ENCODE data around the gene FAM151A. TPM values are rescaled to one million over a fixed set of nuclear protein-coding genes. Genes with fewer than 3 reads are reported as not detected.
"Not testable (repeated sequence)": the region's sequence is repeated elsewhere in the genome, so short reads cannot be mapped to it uniquely, and the experiment has no call there.

Gene FAM151A
- total RNA-seq, 1 experiment from 2014 or later, result not detected

DNA sequence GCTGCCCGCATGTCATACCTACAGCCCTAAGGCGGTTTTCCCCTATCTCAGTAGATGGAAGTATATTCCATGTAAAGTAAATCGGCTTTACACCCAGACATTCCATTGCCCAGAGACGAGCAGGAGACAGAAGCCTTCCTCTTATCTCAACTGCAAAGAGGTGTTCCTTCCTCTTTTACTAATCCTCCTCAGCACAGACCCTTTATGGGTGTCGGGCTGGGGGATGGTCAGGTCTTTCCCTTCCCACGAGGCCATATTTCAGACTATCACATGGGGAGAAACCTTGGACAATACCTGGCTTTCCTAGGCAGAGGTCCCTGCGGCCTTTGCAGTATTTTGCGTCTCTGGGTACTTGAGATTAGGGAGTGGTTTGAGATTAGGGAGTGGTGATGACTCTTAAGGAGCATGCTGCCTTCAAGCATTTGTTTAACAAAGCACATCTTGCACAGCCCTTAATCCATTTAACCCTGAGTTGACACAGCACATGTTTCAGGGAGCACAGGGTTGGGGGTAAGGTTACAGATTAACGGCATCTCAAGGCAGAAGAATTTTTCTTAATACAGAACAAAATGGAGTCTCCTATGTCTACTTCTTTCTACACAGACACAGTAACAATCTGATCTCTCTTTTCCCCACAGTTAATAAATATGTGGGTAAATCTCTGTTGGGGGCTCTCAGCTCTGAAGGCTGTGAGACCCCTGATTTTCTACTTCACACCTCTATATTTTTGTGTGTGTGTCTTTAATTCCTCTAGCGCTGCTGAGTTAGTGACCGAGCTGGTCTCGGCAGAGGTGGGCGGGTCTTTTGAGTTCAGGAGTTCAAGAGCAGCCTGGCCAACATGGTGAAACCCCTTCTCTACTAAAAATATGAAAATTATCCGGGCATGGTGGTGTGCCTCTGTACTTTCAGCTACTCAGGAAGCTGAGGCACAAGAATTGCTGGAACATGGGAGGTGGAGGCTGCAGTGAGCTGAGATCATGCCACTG, 13.4 kb upstream of the FAM151A start:
- not testable (repeated sequence) for DNase-seq (ENCODE audit: low read depth)

DNA sequence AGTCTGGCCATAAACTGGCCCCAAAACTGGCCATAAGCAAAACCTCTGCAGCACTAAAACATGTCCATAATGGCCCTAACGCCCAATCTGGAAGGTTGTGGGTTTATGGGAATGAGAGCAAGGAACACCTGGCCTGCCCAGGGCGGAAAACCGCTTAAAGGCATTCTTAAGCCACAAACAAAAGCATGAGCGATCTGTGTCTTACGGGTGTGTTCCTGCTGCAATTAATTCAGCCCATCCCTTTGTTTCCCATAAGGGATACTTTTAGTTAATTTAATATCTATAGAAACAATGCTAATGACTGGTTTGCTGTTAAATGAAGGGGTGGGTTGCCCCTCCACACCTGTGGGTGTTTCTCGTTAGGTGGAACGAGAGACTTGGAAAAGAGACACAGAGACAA, 12.5 kb upstream of the FAM151A start:
- DNase-seq (ENCODE audit: low read depth), result not testable (repeated sequence)

DNA sequence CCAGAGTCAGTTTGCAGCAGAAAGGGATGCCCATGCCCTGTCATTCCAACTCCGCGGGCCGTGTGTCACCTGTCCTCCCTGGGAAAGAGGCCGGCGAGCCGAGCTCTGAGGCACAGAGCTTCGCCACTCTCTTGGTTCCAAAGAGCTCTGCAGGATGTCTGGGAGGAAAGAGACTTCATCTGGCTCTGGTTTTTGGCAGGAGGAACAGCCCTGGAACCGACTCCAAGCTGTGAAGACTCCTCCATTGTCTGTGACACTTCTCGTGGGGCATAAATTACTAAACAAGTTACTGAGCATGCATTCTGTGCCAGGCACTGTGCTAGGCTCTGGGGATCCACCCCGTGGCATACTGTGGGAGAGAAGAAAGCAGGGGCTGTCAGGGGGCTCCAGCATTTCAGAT, 3.9 kb upstream of the FAM151A start:
- DNase-seq (ENCODE audit: low read depth), result no peak

DNA sequence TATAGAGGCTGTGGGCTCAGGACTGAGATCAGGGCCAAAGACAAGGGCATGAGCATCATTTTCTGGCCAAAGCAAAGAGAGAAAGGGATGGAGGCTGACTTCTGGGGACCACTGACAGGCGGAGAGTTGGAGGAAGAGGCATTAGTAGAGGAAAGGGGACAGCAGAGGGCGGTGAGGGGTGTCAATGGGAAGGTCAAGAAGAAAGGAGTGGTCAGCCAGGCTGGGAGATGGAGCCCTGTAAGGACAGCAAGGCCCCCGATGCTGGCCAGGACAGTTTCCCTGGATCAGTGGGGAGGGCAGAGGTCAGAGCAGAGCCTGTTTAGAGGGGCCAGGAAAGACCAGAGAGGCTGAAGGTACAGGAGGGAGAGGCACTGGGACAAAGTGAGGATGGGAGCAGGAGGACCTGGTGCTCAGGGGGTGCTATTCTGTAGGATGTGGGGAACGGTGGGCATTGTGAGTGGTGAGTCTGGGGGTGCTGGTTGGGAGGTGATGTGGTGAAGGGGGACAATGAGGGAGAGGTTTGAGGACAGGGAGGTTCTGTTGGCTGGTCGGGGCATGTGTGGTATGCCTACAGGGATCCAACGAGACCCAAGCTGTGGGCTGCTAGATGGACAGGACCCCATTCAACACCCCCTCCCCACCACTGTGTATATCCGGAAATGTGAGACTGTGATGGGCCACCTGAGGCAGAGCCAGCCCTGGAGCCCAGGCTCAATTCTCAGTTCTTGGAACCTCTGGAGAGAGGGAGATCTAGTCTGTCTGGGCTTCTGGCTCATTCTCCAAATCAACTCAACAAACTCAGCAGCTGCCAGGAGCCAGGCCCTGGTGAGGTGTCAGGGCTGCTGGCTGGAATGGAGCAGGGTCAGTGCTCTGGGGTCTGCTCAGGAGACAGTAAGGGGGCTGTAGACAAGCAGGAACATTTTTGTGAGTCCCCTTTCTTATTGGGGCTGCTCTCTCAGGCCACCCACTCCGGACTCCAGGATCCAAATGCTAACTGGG, 1.4 kb upstream of the FAM151A start:
- DNase-seq (ENCODE audit: low read depth), result no peak

DNA sequence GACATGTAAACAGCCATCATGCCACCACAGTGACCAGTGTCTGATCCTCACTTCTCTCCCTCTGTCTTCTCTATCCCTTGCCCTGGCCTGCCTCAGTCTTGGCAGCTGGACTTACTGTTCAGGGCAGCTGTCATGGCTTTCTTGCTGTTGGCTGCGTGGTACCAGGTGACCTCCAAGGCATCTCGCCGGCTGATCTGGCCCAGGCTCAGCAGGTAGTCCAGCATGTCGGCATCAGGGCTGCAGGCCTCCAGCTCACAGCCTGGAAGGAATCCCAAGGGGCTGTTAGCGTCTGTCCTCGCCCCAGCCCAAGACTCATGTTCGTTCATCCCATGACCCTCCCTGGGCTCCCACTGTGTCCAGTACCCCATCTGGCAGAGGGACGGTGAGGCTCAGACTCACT, 3.6 kb downstream of the FAM151A start:
- DNase-seq (ENCODE audit: low read depth), result no peak

DNA sequence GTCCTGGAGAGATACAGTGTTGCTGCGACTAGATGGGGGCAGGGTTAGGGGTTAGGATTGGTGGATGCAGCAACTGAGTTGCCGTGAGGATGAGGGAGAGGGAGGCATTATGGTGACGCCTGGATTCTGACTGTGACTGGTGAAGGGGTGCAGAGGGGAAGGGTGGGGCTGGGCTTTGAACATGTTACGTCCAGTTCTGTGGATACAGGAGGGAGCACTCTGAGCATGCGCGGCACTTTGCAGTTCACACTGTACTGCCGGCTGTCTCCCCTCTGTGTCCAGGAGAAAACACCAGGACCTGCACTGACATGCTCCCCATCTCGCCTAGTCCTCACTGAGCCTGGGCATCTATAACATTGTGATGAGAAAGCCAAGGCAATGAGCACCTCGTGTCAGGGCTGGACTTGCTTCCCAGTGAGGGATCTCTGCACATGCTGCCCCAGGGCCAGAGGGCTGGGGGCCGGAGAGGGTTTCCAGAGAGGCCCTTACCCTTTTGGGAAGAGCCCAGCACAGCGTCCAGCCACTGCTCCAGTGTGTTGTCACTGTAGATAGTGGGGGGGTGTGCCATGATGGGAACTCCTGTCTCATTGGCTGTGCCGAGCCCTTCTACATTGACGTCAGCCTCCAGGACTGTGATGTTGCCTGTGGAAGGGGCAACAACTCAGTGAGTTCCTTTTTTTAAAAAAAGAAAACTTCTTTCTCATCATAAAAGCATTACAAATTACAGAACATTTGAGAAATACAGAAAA, 7.6 kb downstream of the FAM151A start:
- no peak for DNase-seq (ENCODE audit: low read depth)

DNA sequence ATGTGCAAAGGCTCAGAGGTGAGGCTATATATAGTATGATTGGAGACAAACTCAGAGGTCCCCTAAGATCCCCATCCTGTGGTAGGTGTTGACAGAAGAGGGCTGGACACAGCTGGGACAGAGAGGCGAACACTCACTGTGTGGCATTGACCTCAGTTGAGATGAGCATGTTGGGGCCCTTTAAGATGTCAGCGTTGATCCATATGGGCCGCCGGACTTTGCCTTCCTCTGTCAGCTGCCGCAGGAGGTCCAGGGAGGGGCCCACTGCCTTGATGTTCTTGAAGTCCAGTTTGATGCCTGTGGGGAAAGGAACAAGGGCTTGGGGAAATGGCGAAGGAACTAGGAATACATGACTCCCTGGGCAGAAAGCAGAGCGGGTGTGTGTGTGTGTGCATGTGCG, 8.8 kb downstream of the FAM151A start:
- DNase-seq (ENCODE audit: low read depth), result no peak

DNA sequence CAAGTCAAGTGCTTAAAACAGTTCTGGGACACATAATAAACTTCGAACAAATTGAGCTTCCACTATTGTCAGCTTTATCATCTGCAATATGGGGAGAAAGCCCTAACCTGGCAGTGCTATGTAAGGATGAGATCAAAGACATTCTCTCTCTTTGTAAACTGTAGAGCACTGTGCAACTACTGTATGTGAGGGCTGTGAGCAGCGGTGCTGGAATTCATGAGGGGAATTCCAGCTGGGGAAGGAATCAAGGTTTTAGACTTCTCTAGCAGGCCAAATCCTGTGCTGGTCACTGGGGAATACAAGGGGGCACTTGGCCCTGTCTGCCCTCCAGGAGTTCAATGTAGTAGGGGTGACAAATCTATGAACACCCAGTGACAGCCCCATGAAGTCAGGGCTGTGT, 9.3 kb downstream of the FAM151A start:
- no peak for DNase-seq (ENCODE audit: low read depth)

DNA sequence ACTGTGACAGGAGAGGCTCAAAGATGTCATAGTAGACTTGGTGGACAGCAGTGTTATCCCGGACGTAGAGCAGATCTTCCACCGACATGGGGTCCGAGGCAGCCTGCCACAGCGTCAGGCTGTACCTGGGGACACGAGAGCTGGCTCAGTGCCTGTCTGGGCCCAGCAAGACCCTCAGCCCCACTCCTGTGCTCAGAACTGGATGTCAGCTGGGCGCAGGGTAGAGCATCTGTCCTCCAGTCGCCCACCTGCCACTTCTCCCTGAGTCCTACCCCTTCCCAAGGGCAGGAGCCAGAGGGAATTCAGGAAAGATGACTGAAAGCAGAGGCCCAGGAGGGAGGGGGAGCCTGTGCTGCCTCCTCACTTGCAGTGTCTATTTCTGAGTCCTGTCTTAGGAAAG, 11.7 kb downstream of the FAM151A start:
- DNase-seq (ENCODE audit: low read depth), result no peak

DNA sequence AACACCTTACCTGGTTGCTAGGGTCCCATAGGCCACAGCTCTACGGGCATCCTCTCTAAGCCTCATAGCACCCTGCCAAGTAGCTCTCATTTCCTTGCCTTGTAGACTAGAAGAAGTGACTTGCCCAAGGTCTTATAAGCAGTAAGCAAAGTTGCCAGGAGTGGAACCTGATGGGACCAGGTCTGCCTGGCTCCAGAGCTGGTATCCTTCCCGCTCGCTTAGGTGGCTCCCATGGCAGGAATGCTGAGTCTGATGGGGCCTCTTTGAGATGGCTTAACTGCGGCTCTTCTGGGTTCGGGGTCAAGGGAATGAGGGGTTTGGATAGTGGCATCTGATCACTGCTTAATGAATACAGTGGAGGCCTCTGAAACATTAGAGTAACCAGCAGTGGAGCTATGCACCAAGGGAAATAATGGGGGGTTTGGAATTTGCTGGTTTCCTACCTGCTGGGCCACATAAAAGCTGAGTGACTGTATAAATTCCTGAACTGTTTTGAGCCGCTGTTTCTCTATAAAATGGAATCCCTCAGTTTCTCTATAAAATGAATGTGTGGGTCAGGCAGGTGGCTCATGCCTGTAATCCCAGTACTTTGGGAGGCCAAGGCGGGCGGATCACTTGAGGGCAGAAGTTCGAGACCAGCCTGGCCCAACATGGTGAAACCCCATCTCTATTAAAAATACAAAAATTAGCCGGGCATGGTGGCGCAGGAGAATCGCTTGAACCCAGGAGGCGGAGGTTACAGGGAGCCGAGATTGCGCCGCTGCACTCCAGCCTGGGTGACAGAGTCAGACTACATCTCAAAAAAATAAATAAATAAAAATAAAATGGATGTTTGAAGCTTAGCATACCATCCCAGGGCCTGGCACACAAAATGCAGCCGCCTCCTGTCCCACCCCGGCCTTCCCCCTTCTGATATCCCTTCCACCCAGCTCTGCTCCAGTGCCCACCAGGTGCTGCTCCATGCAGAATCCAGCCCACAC, 12.4 kb downstream of the FAM151A start:
- no peak for DNase-seq (ENCODE audit: low read depth)

DNA sequence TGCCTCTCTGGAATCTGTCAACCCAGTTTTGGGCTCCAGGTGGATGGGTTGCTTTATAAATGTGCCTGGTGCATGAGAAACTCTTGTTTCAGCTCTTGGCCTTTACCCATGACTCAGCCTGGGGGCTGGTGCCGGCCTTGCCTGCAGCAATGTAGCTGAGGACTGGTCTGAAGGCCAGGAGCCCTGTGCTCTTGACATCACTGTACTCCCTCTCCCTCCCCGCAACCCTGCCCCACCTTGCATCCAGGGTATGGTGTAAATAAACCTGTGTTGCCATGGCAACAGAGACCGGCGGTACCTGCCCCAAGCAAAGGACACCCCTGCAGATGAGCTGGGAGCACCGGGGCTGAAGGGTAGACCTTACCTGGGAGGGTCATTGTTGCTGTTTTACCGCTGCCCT, 13.3 kb downstream of the FAM151A start:
- DNase-seq (ENCODE audit: low read depth), result no peak

DNA sequence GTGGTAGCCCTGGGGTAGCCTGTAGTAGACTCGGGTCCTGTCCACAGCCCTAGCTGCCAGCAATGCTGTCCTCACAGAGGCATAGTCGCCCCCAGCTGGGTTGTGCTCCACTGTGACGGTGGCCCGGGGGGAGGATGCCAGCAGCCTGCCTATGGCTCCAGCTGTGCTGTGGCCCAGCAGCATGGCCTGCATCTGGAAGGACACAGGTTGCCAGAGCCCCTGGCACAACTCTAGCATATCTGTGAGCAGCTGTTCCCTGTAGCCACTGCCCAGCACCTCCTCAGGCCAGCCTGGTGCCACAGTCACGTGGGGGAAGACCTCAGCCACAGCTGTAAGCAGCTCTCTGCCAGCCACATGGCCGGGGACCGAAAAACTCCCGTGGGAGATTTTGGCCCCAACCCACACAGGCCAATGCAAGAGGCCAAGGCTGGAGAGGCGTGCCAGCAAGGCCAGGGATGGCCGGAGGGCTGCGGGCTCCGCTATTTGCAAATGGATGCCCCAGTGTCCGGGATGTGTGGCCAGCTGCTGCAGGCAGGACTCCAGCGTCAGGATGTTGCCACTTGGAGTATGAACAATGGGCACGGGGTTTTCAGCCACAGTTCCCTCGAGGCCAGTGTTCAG, 13.9 kb downstream of the FAM151A start:
- DNase-seq (ENCODE audit: low read depth), result no peak

DNA sequence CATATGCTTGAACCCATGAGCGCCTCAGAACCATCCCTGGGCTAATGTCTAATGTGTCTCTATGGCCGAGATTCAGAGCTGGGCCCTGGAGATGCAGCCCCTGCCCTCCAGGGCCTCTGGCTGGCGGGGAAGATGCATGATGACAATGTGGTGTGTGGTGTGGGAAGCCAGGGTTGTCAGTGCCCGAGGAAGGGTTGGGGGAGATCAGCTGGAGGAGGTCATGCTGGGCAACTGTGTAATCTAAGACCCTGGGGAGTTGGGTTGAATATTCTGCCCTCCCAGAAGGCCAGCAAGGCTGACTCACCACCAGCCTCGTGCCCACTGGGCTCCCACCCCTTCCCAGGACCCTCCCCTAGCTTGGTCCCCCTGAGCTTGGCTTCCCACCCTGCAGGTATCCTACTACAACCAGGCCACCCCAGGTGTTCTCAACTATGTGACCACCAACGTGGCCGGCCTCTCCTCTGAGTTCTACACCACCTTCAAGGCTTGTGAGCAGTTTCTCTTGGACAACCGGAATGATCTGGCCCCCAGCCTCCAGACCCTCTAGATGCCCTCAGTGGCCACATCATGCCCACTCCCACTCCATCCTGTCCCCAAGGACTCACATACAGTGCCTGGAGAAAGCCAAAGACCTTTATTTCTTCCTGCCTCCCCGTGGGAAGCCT, 14.6 kb downstream of the FAM151A start:
- DNase-seq (ENCODE audit: low read depth), result no peak

DNA sequence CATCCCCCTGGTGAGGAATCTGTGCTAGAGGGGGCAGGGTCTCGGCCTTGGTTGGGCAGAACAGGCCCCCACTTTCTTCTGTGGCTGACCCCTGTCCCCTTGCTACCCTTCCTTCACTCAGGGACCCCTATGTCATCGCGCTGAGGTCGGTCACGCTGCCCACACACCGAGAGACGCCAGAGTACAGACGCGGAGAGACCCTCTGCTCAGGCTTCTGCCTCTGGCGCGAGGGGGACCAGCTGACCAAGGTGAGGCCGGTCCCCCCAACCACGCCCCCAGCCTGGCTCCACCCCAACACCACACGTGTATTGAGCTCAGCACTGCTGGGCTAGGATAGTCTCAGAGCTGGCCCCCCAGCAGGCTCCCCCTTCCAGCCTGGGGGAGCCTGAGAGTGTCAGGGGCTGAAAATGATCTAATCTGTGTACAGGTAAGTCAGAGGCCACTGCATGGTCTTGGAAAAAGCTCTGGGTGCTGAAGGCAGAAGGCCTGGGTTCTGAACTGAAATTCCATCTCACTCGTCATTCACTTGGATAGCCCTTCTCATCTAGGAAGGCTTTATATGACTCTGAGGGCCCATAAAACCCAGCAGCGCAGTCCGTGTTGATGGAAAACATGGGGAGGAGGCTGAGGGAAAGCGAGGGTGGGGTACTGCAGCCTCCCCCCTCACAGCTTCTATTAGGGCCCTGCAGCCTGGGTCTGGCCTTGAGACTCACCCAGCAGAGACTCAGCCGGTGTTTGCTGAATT, 15.3 kb downstream of the FAM151A start:
- DNase-seq (ENCODE audit: low read depth), result no peak

DNA sequence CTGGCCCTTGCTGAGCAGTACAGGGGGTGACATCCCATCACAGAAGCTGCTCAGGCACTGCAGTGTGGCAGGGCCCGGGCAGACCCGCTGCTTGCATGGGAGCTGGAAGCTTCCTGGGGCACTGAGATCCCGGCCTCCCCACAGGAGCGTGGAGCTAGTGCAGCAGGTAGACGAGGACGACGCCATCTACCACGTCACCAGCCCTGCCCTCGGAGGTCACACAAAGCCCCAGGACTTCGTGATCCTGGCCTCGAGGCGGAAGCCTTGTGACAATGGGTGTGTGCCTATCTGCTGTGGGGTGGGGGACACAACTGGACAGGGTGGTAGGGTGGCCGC, 16.4 kb downstream of the FAM151A start:
- DNase-seq (ENCODE audit: low read depth), result no peak

DNA sequence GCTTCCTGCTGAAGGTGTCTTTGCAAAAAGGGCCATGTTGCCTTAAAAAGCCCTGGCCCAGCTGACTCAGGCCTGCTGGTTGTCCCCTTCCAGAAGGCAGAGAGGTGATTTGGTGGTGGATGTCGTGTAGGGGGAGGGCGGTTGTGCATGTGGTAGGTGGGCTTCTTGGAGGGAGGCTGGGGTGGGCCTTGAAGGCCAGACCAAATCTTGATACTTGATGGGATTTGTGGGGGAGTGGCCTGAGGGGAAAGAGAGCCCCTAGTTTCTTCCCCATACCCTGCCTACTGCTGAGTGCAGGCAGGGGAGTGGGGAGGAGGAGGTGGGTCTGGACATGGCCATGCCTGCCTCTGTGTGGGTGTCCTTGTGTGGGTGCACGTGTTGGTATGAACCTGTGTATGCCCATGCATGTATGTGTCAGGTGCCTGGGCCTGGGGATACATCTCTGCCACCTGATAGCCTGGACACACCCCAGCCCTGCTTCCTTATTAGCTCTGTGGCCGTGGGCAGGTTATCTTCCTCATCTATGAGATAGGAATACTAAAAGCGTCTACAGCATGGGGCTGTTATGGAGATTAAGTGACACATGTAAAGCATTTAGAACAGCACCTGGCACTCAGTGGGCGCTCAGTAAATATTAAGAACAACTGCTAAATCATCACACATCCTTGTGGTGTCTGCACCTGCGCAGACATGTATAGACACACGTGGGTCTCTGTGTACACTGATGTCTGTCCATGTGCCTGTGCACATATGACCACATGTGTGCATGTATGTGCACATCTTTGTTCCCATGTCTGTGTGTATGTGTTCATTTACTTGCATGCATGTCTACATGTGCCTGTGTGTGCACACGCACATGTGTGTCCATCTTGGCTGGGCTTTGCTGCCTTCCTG, 17.0 kb downstream of the FAM151A start:
- DNase-seq (ENCODE audit: low read depth), result no peak
